Fibroblast of lung (primary cell): ENCODE measurements around the gene GRM4. TPM values are rescaled to one million over a fixed set of nuclear protein-coding genes. Genes with fewer than 3 reads are reported as not detected.

Source experiments
- DNase-seq, 2 donors: peaks; one replicate each; pipeline versions ENCODE4 v3.0.0 to v3.0.0-alpha.2; 2010; ENCODE audit warnings: low read depth in 2 of 2
- H2AFZ ChIP-seq: 2 replicates; pipeline ENCODE4 v1.5.1; 2012; ENCODE audit warnings: low read length, control low read depth, inconsistent platforms
- H3K27ac ChIP-seq: 2 replicates; pipeline ENCODE4 v1.5.1; 2011; ENCODE audit warnings: low read length, control low read depth; ENCODE audit not compliant: insufficient read depth
- H3K27me3 ChIP-seq: 2 replicates; pipeline ENCODE4 v1.5.1; 2011; ENCODE audit warnings: mild to moderate bottlenecking, low read length; ENCODE audit not compliant: control insufficient read depth, insufficient read depth
- H3K36me3 ChIP-seq: 2 replicates; pipeline ENCODE4 v1.5.1; 2011; ENCODE audit warnings: low read length; ENCODE audit not compliant: control insufficient read depth, insufficient read depth
- H3K4me1 ChIP-seq: 2 replicates; pipeline ENCODE4 v1.5.1; 2011; ENCODE audit warnings: low read length; ENCODE audit not compliant: control insufficient read depth, insufficient read depth; ENCODE audit errors: extremely low read depth
- H3K4me2 ChIP-seq: 2 replicates; pipeline ENCODE4 v1.5.1; 2011; ENCODE audit warnings: low read length, control low read depth; ENCODE audit not compliant: insufficient read depth; ENCODE audit errors: extremely low read depth
- H3K4me3 ChIP-seq, 4 experiments: fragments of 200-600 bp in 1 of 4; sonication (generic) in 1 of 4; replicated peaks in 1 of 4; 2 replicates each; pipeline ENCODE4 v1.5.1; 2011 to 2016; ENCODE audit warnings: low read length in 4 of 4, low read depth in 3 of 4, mild to moderate bottlenecking in 3 of 4, control low read depth in 2 of 4, inconsistent platforms in 1 of 4, mixed read lengths in 1 of 4; ENCODE audit not compliant: insufficient read depth in 1 of 4; ENCODE audit errors: control extremely low read depth in 1 of 4
- H3K79me2 ChIP-seq: 2 replicates; pipeline ENCODE4 v1.5.1; 2012; ENCODE audit warnings: mild to moderate bottlenecking, low read length, inconsistent platforms; ENCODE audit not compliant: control insufficient read depth, insufficient read depth
- H3K9ac ChIP-seq: 2 replicates; pipeline ENCODE4 v1.5.1; 2011; ENCODE audit warnings: mild to moderate bottlenecking, low read length, control low read depth; ENCODE audit not compliant: insufficient read depth
- H3K9me3 ChIP-seq: 2 replicates; pipeline ENCODE4 v1.5.1; 2012; ENCODE audit warnings: low read depth, low read length; ENCODE audit not compliant: control insufficient read depth, insufficient read depth
- H4K20me1 ChIP-seq: 2 replicates; pipeline ENCODE4 v1.5.1; 2011; ENCODE audit warnings: low read length; ENCODE audit not compliant: control insufficient read depth, insufficient read depth; ENCODE audit errors: extremely low read depth
- EZH2 ChIP-seq: IDR thresholded peaks from 2 replicates; pipeline ENCODE4 v1.5.1; 2012; ENCODE audit warnings: low read length, control low read depth, mild to moderate bottlenecking; ENCODE audit errors: missing control alignments
- polyA plus RNA-seq, 2 donors: library from polyadenylated mRNA; depleted of rRNA in 1 of 2; stranded (reverse) in 1 of 2; unstranded in 1 of 2; fragments of >200 nt; gene quantifications; 2 replicates each; pipeline ENCODE4 v1.2.1, GENCODE V29; 2011 to 2012; ENCODE audit warnings: missing spikeins in 1 of 2
- total RNA-seq: library from RNA; depleted of rRNA; stranded (reverse); fragments of >200 nt; gene quantifications from 2 replicates; pipeline ENCODE4 v1.2.1, GENCODE V29; 2014
- TF ChIP-seq, protein P1 (sequence below), 2 donors: IDR thresholded peaks in 1 of 2; conservative IDR thresholded peaks in 1 of 2; 1 replicate in 1 of 2; 2 replicates in 1 of 2; pipeline ENCODE4 v1.5.1; 2011 to 2012; ENCODE audit warnings: low read length in 2 of 2, control low read depth in 1 of 2, inconsistent platforms in 1 of 2, low read depth in 1 of 2, mild to moderate bottlenecking in 1 of 2

The GRM4 gene
- total and polyA plus RNA-seq, 2 donors (not counting 1 experiment from before 2014, with no cell fraction given), result under 0.01 TPM; not detected in 1

DNA sequence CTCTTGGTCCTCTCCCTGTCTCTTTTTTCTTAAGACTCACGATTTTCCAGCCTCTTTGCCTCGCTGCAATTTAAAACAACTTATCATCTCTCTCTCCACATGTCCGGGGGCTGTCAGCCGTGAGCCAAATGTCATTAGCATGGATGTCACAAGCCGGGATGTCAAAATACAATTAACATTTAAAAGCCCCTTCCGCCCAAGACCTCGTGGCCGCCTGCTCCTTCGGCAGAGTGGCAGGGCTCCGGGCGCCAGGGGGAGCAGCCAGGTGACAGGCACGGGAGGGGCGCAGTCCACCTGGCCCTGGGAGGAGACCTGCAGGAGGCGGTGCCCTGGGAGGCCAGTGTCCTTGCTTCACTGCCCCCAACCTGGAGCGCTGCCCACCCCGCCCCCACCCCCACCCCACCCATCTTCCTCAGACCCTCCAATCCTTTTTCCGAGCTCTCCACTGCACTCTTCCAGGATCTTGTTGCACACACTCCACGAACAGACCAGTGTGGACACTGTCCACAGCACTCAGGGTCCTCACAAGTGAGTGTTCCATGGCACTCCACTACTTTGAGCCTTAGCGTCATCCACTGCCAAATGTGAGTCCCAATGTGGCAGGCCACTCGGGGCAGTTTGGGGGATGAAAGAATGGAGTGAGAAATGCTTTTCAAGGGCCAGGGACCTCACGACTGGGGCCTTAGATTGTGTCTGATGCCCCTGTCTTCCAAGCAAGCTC lies 5.6 kb upstream of the GRM4 start:
- DNase-seq, result no peak
- H4K20me1 ChIP-seq, result peaks cover 2% of the 10 kb centered on the region
- no peak for TF ChIP-seq EZH2
- TF ChIP-seq, protein P1, sequence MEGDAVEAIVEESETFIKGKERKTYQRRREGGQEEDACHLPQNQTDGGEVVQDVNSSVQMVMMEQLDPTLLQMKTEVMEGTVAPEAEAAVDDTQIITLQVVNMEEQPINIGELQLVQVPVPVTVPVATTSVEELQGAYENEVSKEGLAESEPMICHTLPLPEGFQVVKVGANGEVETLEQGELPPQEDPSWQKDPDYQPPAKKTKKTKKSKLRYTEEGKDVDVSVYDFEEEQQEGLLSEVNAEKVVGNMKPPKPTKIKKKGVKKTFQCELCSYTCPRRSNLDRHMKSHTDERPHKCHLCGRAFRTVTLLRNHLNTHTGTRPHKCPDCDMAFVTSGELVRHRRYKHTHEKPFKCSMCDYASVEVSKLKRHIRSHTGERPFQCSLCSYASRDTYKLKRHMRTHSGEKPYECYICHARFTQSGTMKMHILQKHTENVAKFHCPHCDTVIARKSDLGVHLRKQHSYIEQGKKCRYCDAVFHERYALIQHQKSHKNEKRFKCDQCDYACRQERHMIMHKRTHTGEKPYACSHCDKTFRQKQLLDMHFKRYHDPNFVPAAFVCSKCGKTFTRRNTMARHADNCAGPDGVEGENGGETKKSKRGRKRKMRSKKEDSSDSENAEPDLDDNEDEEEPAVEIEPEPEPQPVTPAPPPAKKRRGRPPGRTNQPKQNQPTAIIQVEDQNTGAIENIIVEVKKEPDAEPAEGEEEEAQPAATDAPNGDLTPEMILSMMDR (conservative IDR thresholded peaks at IDR 0.05 in 1 of 2, IDR thresholded peaks at IDR 0.05 in 1 of 2; ENCODE audit: low read depth in 1 of 2, low read length in 2 of 2), result no peak
- no peak overlapping the region for H3K4me2 ChIP-seq
- peaks cover 34% of the 10 kb centered on the region for H3K27me3 ChIP-seq
- no peaks in the 10 kb centered on the region for H3K9me3 ChIP-seq
- H3K36me3 ChIP-seq, result no peaks in the 10 kb centered on the region
- H2AFZ ChIP-seq, result no peak overlapping the region
- no peaks in the 10 kb centered on the region for H3K79me2 ChIP-seq
- H3K4me3 ChIP-seq, result no peak overlapping the region
- H3K27ac ChIP-seq, result no peak overlapping the region
- H3K9ac ChIP-seq, result no peak overlapping the region
- no peaks in the 10 kb centered on the region for H3K4me1 ChIP-seq

- Histone ChIP-seq H3K4me1 (no peaks in the 10 kb centered on the region), H3K9ac (no peak overlapping the region), H3K9me3 (no peaks in the 10 kb centered on the region), H2AFZ (no peak overlapping the region), H3K79me2 (no peaks in the 10 kb centered on the region), H3K4me3 (no peak overlapping the region), H3K27me3 (peaks cover 37% of the 10 kb centered on the region), H3K4me2 (no peak overlapping the region), H3K27ac (no peak overlapping the region), H4K20me1 (peaks cover 2% of the 10 kb centered on the region), H3K36me3 (no peaks in the 10 kb centered on the region)
- DNase-seq, result no peak
- no peak for TF ChIP-seq EZH2
- TF ChIP-seq, protein P1 (conservative IDR thresholded peaks at IDR 0.05 in 1 of 2, IDR thresholded peaks at IDR 0.05 in 1 of 2; ENCODE audit: low read depth in 1 of 2, low read length in 2 of 2), result no peak
These were observed 4.9 kb upstream of the GRM4 start for GRCh38 chr6:34150766-34151165.

GRCh38 chr6:34149831-34150400 lies 4.0 kb upstream of the GRM4 start:
- Histone ChIP-seq H3K4me1 (no peaks in the 10 kb centered on the region), H3K79me2 (no peaks in the 10 kb centered on the region), H2AFZ (no peak overlapping the region), H3K36me3 (no peaks in the 10 kb centered on the region), H3K4me3 (no peak overlapping the region), H3K9me3 (no peaks in the 10 kb centered on the region), H3K4me2 (no peak overlapping the region), H3K9ac (no peak overlapping the region), H4K20me1 (peaks cover 2% of the 10 kb centered on the region), H3K27me3 (peaks cover 35% of the 10 kb centered on the region), H3K27ac (no peak overlapping the region)
- DNase-seq, result no peak
- TF ChIP-seq, protein P1 (conservative IDR thresholded peaks at IDR 0.05 in 1 of 2, IDR thresholded peaks at IDR 0.05 in 1 of 2; ENCODE audit: low read depth in 1 of 2, low read length in 2 of 2), result no peak
- TF ChIP-seq EZH2, result no peak
